HG03108 (cell line): ENCODE measurements around the gene TLE3.

Experiments
- ATAC-seq: cut with Tn5 transposase; IDR thresholded peaks from one replicate; pipeline ENCODE4 v1.9.1; 2021; ENCODE audit warnings: moderate library complexity; ENCODE audit not compliant: unreplicated experiment

TLE3 gene

DNA sequence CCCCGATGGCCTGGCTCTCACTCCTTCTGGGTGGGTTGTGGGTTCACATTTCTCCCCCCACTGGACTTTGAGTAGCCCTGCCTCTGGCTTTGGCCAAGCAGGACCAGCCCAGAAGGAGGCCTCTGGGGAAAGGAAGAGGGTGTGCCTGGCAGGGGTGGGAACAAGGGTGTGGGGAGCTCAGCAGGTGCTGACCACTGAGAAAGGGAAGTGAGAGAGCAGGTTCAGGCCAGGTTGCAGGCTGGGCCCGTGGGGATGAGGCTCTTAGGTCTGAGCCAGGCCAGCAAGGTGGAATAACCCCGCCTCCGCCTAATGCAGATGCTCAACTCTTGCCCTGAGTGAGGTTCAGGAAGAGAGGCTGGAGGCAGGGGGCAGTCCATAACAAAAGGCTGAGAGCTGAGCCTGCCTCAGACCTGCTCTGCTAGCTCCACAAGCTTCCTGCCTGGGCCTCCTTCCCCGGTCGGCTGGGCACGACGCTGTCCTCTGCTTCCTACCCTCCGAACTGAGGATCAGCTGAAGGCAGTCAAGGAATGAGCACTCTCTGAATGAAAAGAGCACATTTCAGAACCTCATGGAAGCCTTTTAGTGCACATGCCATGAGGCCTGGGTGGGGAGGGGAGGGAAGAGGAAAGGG, 82.7 kb downstream of the TLE3 start:
- ATAC-seq, result peak; percentile 69

DNA sequence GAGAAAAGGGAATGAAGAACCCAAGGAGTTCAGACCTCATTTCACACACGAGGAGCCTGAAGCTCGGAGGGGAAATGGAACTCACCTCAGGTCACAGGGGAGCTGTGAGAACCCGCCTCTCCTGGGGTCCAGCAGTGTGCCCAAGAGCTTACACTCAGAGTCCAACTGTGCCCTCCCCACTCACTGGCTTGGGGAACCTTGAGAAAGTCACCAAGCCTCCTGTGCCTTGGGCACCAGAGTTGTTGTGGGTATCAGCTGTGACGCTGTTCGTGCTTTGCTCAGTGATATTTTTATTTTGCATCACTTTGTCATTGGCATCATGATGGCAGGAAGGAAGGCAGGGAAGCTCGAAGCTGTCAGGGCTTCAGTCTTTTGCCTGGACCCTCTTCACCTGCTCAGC, 83.4 kb downstream of the TLE3 start:
- ATAC-seq, result no peak

DNA sequence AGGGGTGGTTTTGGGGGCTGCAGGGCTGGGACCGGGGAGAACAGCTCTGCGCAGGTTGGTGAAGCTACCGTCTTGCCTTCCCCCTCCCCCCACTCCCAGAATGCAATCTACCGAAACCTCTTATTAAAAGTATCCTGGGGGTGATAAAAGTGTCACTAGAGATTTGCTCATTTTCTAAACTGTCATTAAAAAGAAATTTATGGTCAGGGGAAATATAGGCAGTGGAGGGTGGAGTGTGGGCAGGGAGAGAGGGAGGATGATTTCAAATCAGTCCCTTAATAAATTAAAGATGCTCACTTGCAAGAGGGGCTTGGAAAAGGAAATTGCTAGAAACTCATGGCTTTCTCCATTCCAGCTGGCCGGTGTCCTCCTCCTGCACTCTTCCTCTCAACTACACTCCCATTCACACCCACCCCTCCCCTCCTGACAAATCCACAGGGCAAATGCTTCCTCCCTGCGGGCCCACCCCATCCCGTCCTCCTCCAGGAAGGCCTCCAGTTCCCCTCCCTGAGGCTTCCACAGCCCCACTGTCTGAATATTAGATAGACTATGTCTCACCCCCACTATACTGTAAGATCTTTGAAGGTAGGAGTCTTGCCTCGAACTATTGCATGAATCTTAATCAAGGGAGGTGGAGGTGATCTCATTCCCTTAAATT, 83.9 kb downstream of the TLE3 start:
- ATAC-seq, result no peak

DNA sequence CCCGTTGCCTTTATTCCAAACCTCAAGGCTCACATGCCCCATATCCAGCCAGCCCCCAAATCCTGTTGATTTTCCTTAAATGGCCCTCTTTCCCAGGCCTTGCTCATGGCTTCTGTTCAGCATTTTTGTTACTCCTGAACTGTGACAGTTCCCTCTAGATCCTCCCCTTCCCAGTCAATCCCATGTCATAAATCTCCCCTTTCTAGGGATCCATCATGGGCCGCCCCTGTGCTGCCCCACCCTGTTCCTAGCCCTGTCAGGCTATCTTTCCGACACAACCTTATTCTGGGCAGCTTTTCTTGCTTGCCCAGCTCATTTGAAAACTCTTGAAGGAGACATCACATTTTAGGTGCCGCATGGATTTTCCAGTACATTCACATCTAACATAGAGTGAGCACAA, 84.8 kb downstream of the TLE3 start:
- ATAC-seq, result no peak

DNA sequence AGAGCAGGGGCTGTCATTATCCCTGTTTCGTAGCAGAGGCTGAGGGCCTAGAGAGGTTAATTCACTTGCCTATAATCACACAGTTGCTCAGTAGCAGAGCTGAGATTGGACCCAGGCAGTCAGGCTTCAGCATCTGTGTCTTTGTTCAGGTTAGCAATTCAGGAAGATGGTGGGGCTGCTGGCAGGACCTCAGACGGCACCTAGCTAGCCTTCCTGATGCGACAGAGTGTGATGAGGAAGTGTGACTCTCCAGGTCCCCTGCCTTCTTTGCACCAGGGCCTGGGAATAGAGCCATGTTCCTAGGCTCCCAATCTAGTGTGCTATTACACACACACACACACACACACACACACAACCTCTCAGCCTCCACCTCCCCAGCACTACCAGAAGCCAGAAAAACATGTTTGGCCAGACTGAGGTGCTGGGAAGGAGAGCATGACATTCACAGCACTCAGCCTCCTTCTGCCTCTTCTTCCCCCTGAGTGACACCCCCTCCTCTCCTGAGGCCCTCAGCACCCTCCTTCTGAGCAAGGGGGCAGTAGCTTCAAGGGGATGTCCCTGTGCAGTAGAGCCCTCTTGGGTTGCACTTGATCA, 88.9 kb downstream of the TLE3 start:
- no peak for ATAC-seq

DNA sequence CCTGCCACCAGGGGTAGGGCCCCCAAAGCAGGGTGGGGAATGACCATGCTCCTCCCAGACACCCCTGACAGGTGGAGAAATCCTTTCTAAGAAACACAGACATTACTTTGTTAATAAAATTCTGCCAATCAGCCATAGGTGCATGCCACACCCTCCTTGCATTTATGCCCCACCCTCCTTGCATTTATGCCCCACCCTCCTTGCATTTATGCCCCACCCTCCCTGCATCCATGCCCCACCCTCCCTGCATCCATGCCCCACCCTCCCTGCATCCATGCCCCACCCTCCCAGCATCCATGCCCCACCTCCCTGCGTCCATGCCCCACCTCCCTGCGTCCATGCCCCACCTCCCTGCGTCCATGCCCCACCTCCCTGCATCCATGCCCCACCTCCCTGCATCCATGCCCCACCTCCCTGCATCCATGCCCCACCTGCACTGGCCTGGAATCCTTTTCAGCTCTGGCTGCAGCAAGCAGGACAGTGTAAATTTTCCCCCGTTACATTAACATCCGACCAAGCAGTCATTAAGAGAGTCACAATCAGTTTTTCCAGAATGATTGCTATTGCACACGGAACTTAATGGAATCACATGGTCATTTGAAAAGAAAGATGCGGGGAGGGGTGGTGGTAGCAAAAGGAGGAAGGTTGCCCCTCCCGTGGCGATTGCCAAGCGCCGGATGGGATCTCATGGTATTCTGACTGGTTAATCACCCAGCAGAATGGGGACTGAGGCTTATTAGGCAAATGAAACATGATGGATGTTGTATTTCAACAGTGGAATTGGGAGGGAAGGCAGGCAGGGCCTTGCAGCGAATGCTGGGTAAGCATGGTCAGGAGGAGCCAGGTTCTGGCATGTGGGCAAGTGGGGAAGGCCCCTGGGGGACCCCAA, 91.2 kb downstream of the TLE3 start:
- ATAC-seq, result no peak

DNA sequence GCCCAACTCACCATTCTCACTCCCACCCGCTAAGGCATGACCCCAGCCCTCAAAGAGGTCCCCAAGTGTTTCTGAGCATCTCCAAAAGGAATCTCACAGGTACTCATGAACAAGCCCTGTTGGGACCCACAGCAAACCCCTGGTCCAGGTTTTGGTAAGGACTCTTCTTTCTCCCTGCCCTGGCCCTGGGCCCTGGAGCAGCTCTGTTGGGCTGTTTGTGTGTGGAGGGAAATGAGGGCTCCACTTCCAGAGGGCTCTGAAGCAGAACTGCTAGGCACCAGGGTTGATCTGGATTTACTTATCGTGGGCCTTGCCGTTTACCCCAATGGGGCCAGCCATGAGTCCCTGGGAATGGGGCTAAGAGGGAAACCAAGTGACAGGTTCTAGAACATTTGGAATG, 92.9 kb downstream of the TLE3 start:
- no peak for ATAC-seq

DNA sequence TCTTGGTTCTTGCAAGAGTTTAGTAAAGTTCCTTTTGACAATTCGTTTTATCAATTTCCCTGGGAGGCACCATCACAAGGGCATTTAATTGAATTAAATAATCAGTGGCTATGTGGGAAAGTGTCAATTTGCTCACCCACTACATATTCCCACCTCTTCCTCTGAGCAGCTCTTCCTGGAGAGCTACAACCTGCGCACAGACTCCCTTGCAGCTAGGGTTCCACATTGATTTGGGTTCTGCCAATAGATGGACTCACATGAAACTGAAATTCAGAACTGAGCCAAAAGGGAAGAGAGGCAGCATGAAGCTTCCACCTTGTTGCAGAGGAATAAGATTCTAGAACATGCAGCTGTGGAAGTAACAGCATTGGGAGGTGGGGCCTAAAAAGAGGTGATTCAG, 94.8 kb downstream of the TLE3 start:
- ATAC-seq, result no peak

DNA sequence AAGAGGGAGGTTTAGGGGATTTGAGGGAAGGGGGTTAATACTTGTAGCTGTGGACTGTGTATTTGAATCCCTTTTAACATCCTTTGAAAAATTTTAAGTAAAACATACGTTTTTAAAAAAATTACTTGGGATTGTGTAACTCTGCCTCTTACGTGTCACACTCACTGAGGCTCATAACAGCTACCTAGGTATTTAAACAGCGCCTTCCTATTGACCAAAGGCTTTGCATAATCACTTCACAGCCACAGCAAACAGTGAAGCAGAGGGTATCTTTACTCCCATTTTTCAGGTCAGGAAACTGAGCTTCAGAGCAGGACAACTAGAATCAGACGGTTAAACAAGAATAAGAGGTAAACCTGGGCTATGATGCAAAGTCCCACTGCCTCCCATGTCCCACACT, 95.9 kb downstream of the TLE3 start:
- ATAC-seq, result no peak

DNA sequence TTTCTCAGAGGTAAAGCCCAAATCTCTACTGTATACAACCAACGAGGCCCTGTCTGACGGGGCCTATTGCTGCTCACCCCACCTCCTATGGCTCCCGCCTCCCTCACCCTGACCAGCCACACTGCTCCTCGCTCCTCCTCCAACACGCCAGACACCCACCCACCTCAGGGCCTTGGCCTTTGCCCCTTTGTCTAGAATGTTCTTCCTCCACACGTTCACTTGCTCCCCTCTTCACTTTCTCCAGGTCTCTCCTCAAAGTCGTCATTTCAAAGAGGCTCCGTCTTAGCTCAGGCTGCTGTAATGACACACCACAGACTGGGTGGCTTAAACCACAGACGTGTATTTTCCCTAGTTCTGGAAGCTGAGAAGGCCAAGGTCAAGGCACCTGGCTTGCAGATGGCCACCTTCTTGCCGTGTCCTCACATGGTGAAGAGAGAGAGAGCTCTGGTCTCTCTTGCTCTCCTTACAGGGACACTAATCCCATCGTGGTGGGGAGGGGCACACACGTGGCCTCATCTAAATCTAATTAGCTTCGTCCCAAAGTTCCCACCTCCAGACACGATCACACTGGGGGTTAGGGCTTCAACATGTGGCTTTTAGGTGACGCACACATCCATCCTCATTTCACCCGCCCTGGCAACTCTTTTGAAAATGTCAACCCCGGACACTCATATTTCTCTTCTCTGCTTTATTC, 98.2 kb downstream of the TLE3 start:
- ATAC-seq, result no peak

DNA sequence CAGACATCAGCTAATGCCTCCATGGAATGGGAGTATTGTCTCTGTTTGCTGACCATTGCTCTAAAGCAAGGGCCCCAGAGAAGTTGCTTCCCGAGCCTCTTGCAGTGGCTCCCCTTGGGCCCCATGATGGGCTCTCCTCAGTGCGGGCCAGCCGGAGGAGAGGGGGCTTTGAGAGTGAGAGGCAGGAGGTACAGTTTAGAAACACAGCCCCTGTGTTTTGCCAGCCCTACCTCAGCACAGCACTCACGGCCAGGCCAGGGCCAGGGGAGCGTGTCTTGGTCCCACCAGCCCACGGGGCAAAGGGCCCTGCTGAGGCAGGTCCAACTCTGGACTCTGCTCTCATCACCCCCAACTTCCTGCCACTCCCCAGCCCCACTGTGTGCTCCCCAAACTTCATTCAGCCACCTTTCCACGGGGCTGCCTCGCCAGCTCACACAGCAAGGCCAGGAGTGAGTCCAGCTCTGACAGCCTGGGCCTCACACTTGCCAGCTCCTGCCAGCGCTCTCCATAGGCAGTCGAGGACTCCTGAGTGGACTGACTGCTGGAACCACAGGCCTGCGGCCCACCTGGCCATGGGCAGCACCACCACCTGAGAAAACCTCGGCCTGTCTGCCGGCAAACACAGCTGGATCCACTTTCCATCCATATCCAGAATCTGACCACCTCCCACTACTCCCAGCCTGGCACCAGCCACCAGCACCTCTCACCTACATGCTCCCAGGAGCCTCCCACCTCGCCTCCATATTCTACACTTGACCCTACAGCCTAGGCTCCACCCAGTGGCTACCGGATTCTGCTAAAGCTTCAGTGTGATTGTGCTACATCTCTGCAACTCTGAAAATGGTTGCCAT, 99.0 kb downstream of the TLE3 start:
- no peak for ATAC-seq

DNA sequence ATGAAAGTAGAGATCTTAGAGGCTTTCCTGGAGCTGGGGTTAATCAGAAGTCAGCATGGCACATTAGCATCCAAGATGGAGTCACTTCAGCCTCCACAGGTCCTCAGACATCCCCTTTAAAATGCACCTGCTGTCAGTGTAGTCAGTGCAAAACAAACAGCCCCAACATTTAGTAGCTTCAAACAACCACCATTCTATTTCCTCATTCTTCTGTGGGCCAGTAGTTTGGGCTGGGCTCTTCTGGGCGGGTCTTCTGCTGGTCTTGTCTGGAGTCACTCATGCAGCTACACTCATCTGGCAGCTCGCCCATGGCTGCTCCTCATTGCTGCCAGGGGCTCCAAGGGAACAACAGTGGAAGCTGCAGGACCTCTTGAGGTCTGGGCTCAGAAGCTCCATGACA, 99.9 kb downstream of the TLE3 start:
- no peak for ATAC-seq
